HepG2 (cell line): Measurements from ENCODE around the gene POLR3GL. TPM values are rescaled to one million over a fixed set of nuclear protein-coding genes. Genes with fewer than 3 reads are reported as not detected.
A peak's percentile ranks its signal among the peaks of the same experiment; 100 is the strongest.

Experiments
- BCL3 ChIP-seq: sonication (generic); formaldehyde crosslinking; IDR thresholded peaks from 2 replicates; pipeline ENCODE4 v1.5.1; 2020; ENCODE audit warnings: mild to moderate bottlenecking, missing genetic modification reagents, moderate library complexity
- DNMT1 ChIP-seq: sonication (generic); formaldehyde crosslinking; IDR thresholded peaks from 2 replicates; pipeline ENCODE4 v1.5.1; 2020; ENCODE audit warnings: mild to moderate bottlenecking, missing genetic modification reagents
- FIP1L1 ChIP-seq: fragments of 200-400 bp; formaldehyde crosslinking; IDR thresholded peaks from 2 replicates; pipeline ENCODE4 v1.6.1; 2018; ENCODE audit warnings: low read depth, mild to moderate bottlenecking, low read length, moderate library complexity, borderline replicate concordance; ENCODE audit not compliant: insufficient read depth
- GPN1 ChIP-seq: sonication (generic); formaldehyde crosslinking; IDR thresholded peaks from 2 replicates; pipeline ENCODE4 v1.5.1; 2020; ENCODE audit warnings: missing genetic modification reagents, borderline replicate concordance
- LCORL ChIP-seq, 2 experiments: fragments of 450-650 bp in 1 of 2; sonication (generic) in 1 of 2; formaldehyde crosslinking in 1 of 2; IDR thresholded peaks; 2 replicates each; pipeline versions ENCODE4 v1.5.0 to v1.6.1; 2017 to 2020; ENCODE audit warnings: antibody characterized with exemption in 1 of 2, missing genetic modification reagents in 1 of 2
- MLLT10 ChIP-seq: sonication (generic); formaldehyde crosslinking; IDR thresholded peaks from 2 replicates; pipeline ENCODE4 v1.4.0; 2020; ENCODE audit warnings: missing genetic modification reagents
- MYC ChIP-seq: sonication (generic); formaldehyde crosslinking; IDR thresholded peaks from 2 replicates; pipeline ENCODE4 v1.9.0; 2021; ENCODE audit warnings: missing genetic modification reagents, borderline replicate concordance
- SNAPC5 ChIP-seq: sonication (generic); formaldehyde crosslinking; IDR thresholded peaks from 2 replicates; pipeline ENCODE4 v1.8.1; 2023; ENCODE audit warnings: mild to moderate bottlenecking, missing genetic modification reagents, borderline replicate concordance
- SOX13 ChIP-seq, 3 experiments: fragments of 450-650 bp in 1 of 3; sonication (generic) in 1 of 3; formaldehyde crosslinking in 1 of 3; IDR thresholded peaks in 2 of 3; conservative IDR thresholded peaks in 1 of 3; 2 replicates each; pipeline versions ENCODE4 v1.5.0 to v1.6.1; 2016 to 2020; ENCODE audit warnings: antibody characterized with exemption in 1 of 3, mild to moderate bottlenecking in 1 of 3, missing compliant biosample characterization in 1 of 3, missing genetic modification reagents in 1 of 3, moderate library complexity in 1 of 3
- THAP11 ChIP-seq: IDR thresholded peaks from 2 replicates; pipeline ENCODE4 v1.6.1; 2016; ENCODE audit warnings: missing biosample characterization, missing genetic modification reagents
- ZNF17 ChIP-seq: sonication (generic); formaldehyde crosslinking; IDR thresholded peaks from 2 replicates; pipeline ENCODE4 v1.5.0; 2020; ENCODE audit warnings: mild to moderate bottlenecking, missing genetic modification reagents
- ZNF18 ChIP-seq: sonication (generic); formaldehyde crosslinking; IDR thresholded peaks from 2 replicates; pipeline ENCODE4 v1.8.0; 2022; ENCODE audit warnings: mild to moderate bottlenecking, missing genetic modification reagents; ENCODE audit not compliant: insufficient replicate concordance
- ZNF274 ChIP-seq: sonication (generic); formaldehyde crosslinking; IDR thresholded peaks from 2 replicates; pipeline ENCODE4 v1.5.1; 2020; ENCODE audit warnings: mild to moderate bottlenecking, missing genetic modification reagents
- ZNF281 ChIP-seq: sonication (generic); formaldehyde crosslinking; IDR thresholded peaks from 2 replicates; pipeline ENCODE4 v1.4.0; 2020; ENCODE audit warnings: missing genetic modification reagents, borderline replicate concordance
- ZNF34 ChIP-seq: sonication (generic); formaldehyde crosslinking; IDR thresholded peaks from 2 replicates; pipeline ENCODE4 v1.4.0; 2020; ENCODE audit warnings: mild to moderate bottlenecking, missing genetic modification reagents, borderline replicate concordance
- ZNF343 ChIP-seq: sonication (generic); formaldehyde crosslinking; IDR thresholded peaks from 2 replicates; pipeline ENCODE4 v1.4.0; 2020; ENCODE audit warnings: mild to moderate bottlenecking, missing genetic modification reagents
- ZNF354B ChIP-seq: sonication (generic); formaldehyde crosslinking; IDR thresholded peaks from 2 replicates; pipeline ENCODE4 v1.8.0; 2022; ENCODE audit warnings: mild to moderate bottlenecking, missing genetic modification reagents
- ZNF383 ChIP-seq: sonication (generic); formaldehyde crosslinking; IDR thresholded peaks from 2 replicates; pipeline ENCODE4 v1.4.0; 2020; ENCODE audit warnings: missing genetic modification reagents, mild to moderate bottlenecking, borderline replicate concordance
- ZNF512 ChIP-seq: sonication (generic); formaldehyde crosslinking; IDR thresholded peaks from 2 replicates; pipeline ENCODE4 v1.4.0; 2020; ENCODE audit warnings: mild to moderate bottlenecking, missing genetic modification reagents
- ZNF614 ChIP-seq: IDR thresholded peaks from 2 replicates; pipeline ENCODE4 v1.6.1; 2018; ENCODE audit warnings: missing biosample characterization, missing genetic modification reagents, inconsistent platforms, borderline replicate concordance
- ZNF790 ChIP-seq: sonication (generic); formaldehyde crosslinking; IDR thresholded peaks from 2 replicates; pipeline ENCODE4 v1.8.0; 2022; ENCODE audit warnings: missing genetic modification reagents, mild to moderate bottlenecking, borderline replicate concordance
- polyA plus RNA-seq, 8 experiments: library from polyadenylated mRNA; depleted of rRNA in 3 of 8; stranded (reverse) in 7 of 8; unstranded in 1 of 8; fragments of >200 nt; fragmentation: Illumina TruSeq in 4 of 8; extraction: Trizol in 4 of 8; gene quantifications; 2 replicates each; pipeline versions ENCODE4 v1.2.1 to v1.2.3, GENCODE V29; 2011 to 2016; ENCODE audit warnings: low read depth in 4 of 8, missing spikeins in 1 of 8, mixed read lengths in 1 of 8; ENCODE audit not compliant: insufficient read depth in 1 of 8
- total RNA-seq, 5 experiments: library from RNA; depleted of rRNA; stranded (reverse); fragments of >200 nt; fragmentation: Illumina TruSeq; extraction: Trizol; gene quantifications; 2 replicates each; pipeline ENCODE4 v1.2.3, GENCODE V29; 2016; ENCODE audit warnings: low read depth in 1 of 5

Gene POLR3GL
- total and polyA plus RNA-seq, 2 of the 13 experiments (the other 11 are each of a cell fraction or from before 2014, with no cell fraction given), result 11.5 to 12.4 TPM

- TF ChIP-seq ZNF790 (CRISPR knock-in tag) (peak; percentile 87), ZNF274 (peak; percentile 80), LCORL (IDR thresholded peaks at IDR 0.05) (no peak), LCORL (CRISPR knock-in tag; IDR thresholded peaks at IDR 0.05) (peak; percentile 76), DNMT1 (CRISPR knock-in tag) (no peak), ZNF614 (CRISPR knock-in tag) (peak; percentile 21), SNAPC5 (CRISPR knock-in tag) (peak; percentile 85; the same call in 1 of the 2 replicates), ZNF34 (CRISPR knock-in tag) (peak; percentile 75; the same call in 1 of the 2 replicates), ZNF354B (CRISPR knock-in tag) (0 out of 2 replicates have a peak, but pooled peaks have one; percentile 68), SOX13 (IDR thresholded peaks at IDR 0.05) (no peak), SOX13 (CRISPR knock-in tag; conservative IDR thresholded peaks at IDR 0.05 in 1 of 2, IDR thresholded peaks at IDR 0.05 in 1 of 2) (peak in 1 of 2 experiments; percentile 79; a peak in 2 of 4 replicates), ZNF281 (CRISPR knock-in tag) (peak; percentile 78), ZNF343 (CRISPR knock-in tag) (0 out of 2 replicates have a peak, but pooled peaks have one; percentile 88), GPN1 (CRISPR knock-in tag) (no peak), THAP11 (peak; percentile 81), FIP1L1 (no peak), MLLT10 (CRISPR knock-in tag) (no peak), ZNF512 (CRISPR knock-in tag) (no peak), ZNF17 (CRISPR knock-in tag) (no peak), ZNF18 (CRISPR knock-in tag) (no peak), MYC (CRISPR knock-in tag) (peak; percentile 83; the same call in 1 of the 2 replicates), ZNF383 (CRISPR knock-in tag) (peak; percentile 73; the same call in 1 of the 2 replicates), BCL3 (CRISPR knock-in tag) (peak; percentile 41; the same call in 1 of the 2 replicates)
These were observed 32.0 kb downstream of the POLR3GL start, which contains the start of gene TXNIP (continued) for GRCh38 chr1:145996433-145997015.
